CD4-positive, alpha-beta T cell (primary cell): Measurements from ENCODE around the gene RPTOR. TPM values are rescaled to one million over a fixed set of nuclear protein-coding genes. Genes with fewer than 3 reads are reported as not detected.

Experiments
- ATAC-seq: fragments of 200-7000 bp; cut with Tn5 transposase; one replicate; pipeline ENCODE4 v1.10.0; 2022; ENCODE audit warnings: mild to moderate bottlenecking; ENCODE audit not compliant: poor library complexity
- CTCF ChIA-PET: fragments of 350-600 bp; sonication (Branson Sonifier 250); formaldehyde crosslinking; loops from one replicate; lab custom pipeline; 2021; ENCODE audit warnings: antibody characterized with exemption, inconsistent platforms; lab: Charles Lee
- POLR2A ChIA-PET: fragments of 350-600 bp; sonication (Branson Sonifier 250); formaldehyde crosslinking; loops from one replicate; lab custom pipeline; 2021; ENCODE audit warnings: antibody characterized with exemption, inconsistent platforms; lab: Charles Lee
- DNase-seq, 14 experiments: peaks; one replicate each; pipeline ENCODE4 v3.0.0-alpha.2; 2013 to 2020; ENCODE audit warnings: mixed read lengths in 2 of 14
- H3K27ac ChIP-seq, 2 donors: one replicate each; pipeline versions ENCODE4 v1.5.1 to v1.7.0; 2013; ENCODE audit warnings: low read length in 2 of 2, low read depth in 1 of 2, mild to moderate bottlenecking in 1 of 2
- H3K27me3 ChIP-seq, 2 experiments: 1 replicate in 1 of 2; 2 replicates in 1 of 2; pipeline versions ENCODE4 v1.6.1 to v1.7.0; 2013; ENCODE audit warnings: low read length in 2 of 2, control low read depth in 1 of 2, mild to moderate bottlenecking in 1 of 2, moderate library complexity in 1 of 2; ENCODE audit not compliant: insufficient read depth in 2 of 2, control insufficient read depth in 1 of 2
- H3K36me3 ChIP-seq: one replicate; pipeline ENCODE4 v1.6.1; 2013; ENCODE audit warnings: low read length, control low read depth; ENCODE audit not compliant: insufficient read depth
- H3K4me1 ChIP-seq: one replicate; pipeline ENCODE4 v1.6.1; 2013; ENCODE audit warnings: low read length, control low read depth; ENCODE audit not compliant: insufficient read depth
- H3K4me3 ChIP-seq: one replicate; pipeline ENCODE4 v1.5.1; 2013; ENCODE audit warnings: mild to moderate bottlenecking, low read length, moderate library complexity
- H3K9me3 ChIP-seq, 2 experiments: 1 replicate in 1 of 2; 2 replicates in 1 of 2; pipeline versions ENCODE4 v1.6.1 to v1.7.0; 2013; ENCODE audit warnings: low read length in 2 of 2, mild to moderate bottlenecking in 2 of 2, control low read depth in 1 of 2, moderate library complexity in 1 of 2; ENCODE audit not compliant: control insufficient read depth in 1 of 2, insufficient read depth in 1 of 2
- H3K27ac Mint-ChIP-seq: one replicate; pipeline ENCODE4 v1.8.0; 2020; ENCODE audit warnings: mixed read lengths
- H3K27me3 Mint-ChIP-seq: one replicate; pipeline ENCODE4 v1.8.0; 2021; ENCODE audit warnings: mixed read lengths
- H3K36me3 Mint-ChIP-seq: one replicate; pipeline ENCODE4 v1.8.0; 2021; ENCODE audit warnings: low read depth, mixed read lengths
- H3K4me1 Mint-ChIP-seq: one replicate; pipeline ENCODE4 v1.8.0; 2021; ENCODE audit warnings: low read depth, mixed read lengths
- H3K4me3 Mint-ChIP-seq: one replicate; pipeline ENCODE4 v1.8.0; 2020; ENCODE audit warnings: mild to moderate bottlenecking, mixed read lengths
- H3K9me3 Mint-ChIP-seq: one replicate; pipeline ENCODE4 v1.8.0; 2020; ENCODE audit warnings: mixed read lengths
- intact Hi-C, 2 experiments: fragments of 100-400 bp; cut with DNase I in 1 of 2; cut with micrococcal nuclease in 1 of 2; formaldehyde crosslinking; loops; one replicate each; pipeline versions ENCODE4 v1.15.1 to v1.9.0; 2023 to 2025; cut with DNase I, micrococcal nuclease
- total RNA-seq, 174 experiments: library from RNA in 2 of 174; stranded (reverse) in 2 of 174; gene quantifications; one replicate each; pipeline ENCODE4 v1.2.3 and lab custom pipeline; 2021 to 2026
- TF ChIP-seq, protein P1 (sequence below): fragments of 200-600 bp; IDR thresholded peaks from one replicate; pipeline ENCODE4 v1.8.0; 2022; ENCODE audit warnings: antibody characterized with exemption, mild to moderate bottlenecking

RPTOR gene
- total RNA-seq, 2 experiments from 2014 or later: 45.0 to 47.1 TPM

DNA sequence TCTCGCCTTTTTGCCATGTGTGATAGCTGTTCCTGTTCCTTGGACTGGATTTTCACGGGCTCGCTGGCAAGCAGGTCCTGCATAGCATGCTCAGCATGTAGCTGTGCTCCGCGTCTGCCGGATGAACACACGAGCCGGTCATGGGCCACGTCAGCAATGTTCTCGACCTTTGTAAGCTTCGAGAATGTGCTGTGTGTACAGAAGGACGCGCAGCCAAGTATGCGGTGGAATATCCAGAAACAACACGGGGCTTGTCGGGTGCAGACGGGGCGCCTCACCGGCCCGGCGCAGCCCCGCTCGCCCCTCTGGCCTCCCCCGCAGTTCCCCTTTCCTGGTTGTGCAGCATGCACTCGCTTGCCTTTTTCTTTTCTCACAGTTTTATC, 42.2 kb downstream of the RPTOR start:
- ChIA-PET POLR2A (no interaction called here), CTCF (no interaction called here)
- Histone ChIP-seq H3K4me1 (peaks cover 5% of the 10 kb centered on the region), H3K9me3 (no peaks in the 10 kb centered on the region), H3K4me3 (no peak overlapping the region), H3K27me3 (no peaks in the 10 kb centered on the region), H3K36me3 (peaks cover 5% of the 10 kb centered on the region), H3K27ac (no peak overlapping the region)
- Mint-ChIP-seq H3K27me3 (no peaks in the 10 kb centered on the region), H3K4me1 (peaks cover 56% of the 10 kb centered on the region), H3K4me3 (peak overlapping the region; percentile 74), H3K36me3 (peaks cover 5% of the 10 kb centered on the region), H3K27ac (peak overlapping the region; percentile 14), H3K9me3 (no peaks in the 10 kb centered on the region)
- DNase-seq (no peak), ATAC-seq (peak; percentile 34)
- TF ChIP-seq, protein P1, sequence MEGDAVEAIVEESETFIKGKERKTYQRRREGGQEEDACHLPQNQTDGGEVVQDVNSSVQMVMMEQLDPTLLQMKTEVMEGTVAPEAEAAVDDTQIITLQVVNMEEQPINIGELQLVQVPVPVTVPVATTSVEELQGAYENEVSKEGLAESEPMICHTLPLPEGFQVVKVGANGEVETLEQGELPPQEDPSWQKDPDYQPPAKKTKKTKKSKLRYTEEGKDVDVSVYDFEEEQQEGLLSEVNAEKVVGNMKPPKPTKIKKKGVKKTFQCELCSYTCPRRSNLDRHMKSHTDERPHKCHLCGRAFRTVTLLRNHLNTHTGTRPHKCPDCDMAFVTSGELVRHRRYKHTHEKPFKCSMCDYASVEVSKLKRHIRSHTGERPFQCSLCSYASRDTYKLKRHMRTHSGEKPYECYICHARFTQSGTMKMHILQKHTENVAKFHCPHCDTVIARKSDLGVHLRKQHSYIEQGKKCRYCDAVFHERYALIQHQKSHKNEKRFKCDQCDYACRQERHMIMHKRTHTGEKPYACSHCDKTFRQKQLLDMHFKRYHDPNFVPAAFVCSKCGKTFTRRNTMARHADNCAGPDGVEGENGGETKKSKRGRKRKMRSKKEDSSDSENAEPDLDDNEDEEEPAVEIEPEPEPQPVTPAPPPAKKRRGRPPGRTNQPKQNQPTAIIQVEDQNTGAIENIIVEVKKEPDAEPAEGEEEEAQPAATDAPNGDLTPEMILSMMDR: no peak
- intact Hi-C loops: no loop called here

DNA sequence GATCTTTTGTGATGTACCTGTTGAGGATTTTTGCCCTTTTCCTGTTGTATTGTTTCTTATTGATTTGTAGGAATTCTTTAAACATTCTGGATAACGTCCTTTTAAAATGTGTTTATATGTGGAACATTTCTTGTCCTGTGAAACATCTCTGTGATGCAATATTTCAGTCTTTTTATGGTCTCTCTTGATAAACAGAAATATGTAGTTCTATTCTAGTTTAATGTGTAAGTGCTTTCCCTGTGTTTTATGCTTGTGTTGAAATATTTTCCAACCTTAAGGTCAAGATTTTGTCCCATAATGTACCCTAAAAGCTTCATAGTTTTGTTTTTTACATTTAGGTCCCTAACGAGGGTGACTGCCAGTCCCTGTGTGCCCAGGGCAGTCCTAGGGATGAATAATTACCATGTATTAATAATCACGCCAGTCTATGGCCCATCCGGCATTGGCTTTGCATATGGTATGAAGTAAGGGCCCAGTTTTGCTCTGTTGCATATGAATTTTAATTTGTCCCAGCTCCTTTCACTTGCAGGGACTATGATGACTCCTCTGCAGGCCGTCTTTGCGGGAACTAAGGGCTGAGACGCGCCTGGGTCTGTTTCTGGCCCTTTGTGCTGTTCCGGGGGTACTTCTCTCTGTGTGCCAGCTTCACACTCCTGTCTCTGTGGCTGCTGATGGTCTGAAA, 44.2 kb downstream of the RPTOR start:
- TF ChIP-seq, protein P1: no peak
- ATAC-seq: no peak
- Mint-ChIP-seq H3K4me3 (no peak overlapping the region), H3K4me1 (peaks cover 58% of the 10 kb centered on the region), H3K9me3 (no peaks in the 10 kb centered on the region), H3K36me3 (no peaks in the 10 kb centered on the region), H3K27me3 (no peaks in the 10 kb centered on the region), H3K27ac (no peak overlapping the region)
- H3K36me3 ChIP-seq: no peaks in the 10 kb centered on the region
- intact Hi-C loops: no loop called here
- CTCF ChIA-PET: no interaction called here
- H3K27me3 ChIP-seq: no peaks in the 10 kb centered on the region
- H3K27ac ChIP-seq: no peak overlapping the region
- no peaks in the 10 kb centered on the region for H3K9me3 ChIP-seq
- no peak for DNase-seq
- POLR2A ChIA-PET: no interaction called here
- peaks cover 5% of the 10 kb centered on the region for H3K4me1 ChIP-seq
- no peak overlapping the region for H3K4me3 ChIP-seq

DNA sequence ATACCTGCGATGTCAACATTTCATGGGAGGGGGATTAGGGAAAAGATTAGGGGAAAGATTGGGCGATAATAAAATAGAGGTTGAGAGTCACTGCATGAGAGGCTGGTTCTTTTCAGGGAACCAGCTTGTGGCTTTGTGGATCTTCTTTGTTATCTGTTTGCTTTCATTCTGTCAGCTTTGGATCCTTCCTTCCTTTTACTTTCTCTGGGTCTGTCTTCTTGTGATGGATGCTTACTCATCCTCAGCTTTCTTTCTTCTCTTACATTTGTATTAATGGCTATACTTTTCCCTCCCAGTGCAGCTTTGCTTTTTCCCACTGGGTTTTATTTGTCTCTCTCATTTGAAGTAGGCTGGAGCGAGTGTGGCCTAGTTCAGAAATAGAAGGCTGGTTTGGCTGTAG, 47.1 kb downstream of the RPTOR start:
- Histone ChIP-seq H3K36me3 (no peaks in the 10 kb centered on the region), H3K27me3 (no peaks in the 10 kb centered on the region), H3K4me3 (no peak overlapping the region), H3K27ac (no peak overlapping the region), H3K9me3 (no peaks in the 10 kb centered on the region), H3K4me1 (peaks cover 3% of the 10 kb centered on the region)
- Mint-ChIP-seq H3K36me3 (peaks cover 1% of the 10 kb centered on the region), H3K4me1 (peaks cover 68% of the 10 kb centered on the region), H3K27ac (peak overlapping the region; percentile 68), H3K4me3 (no peak overlapping the region), H3K27me3 (no peaks in the 10 kb centered on the region), H3K9me3 (no peaks in the 10 kb centered on the region)
- no peak for ATAC-seq
- TF ChIP-seq, protein P1: no peak
- CTCF ChIA-PET: interaction anchor here (1.3 kb wide), 1 partner anchor 16 kb away, joined by 4 read pairs; no protein-coding TSS in a partner anchor
- POLR2A ChIA-PET: interaction anchor here (0.7 kb wide), 1 partner anchor 58 kb away, joined by 3 read pairs; no protein-coding TSS in a partner anchor
- DNase-seq: no peak
- intact Hi-C loops: no loop called here
